ENCODE results near the gene DGKI. TPM values are rescaled to one million over a fixed set of nuclear protein-coding genes. Genes with fewer than 3 reads are reported as not detected.
A peak's percentile ranks its signal among the peaks of the same experiment; 100 is the strongest.

DGKI gene
- total RNA-seq, 2 donors from 2014 or later, result 1.5 to 4.4 TPM

GRCh38 chr7:137399827-137400823 is 446.6 kb downstream of the DGKI start:
- Mint-ChIP-seq H3K36me3 (no peaks in the 10 kb centered on the region), H3K9me3 (peaks cover 6% of the 10 kb centered on the region), H3K27ac (no peak overlapping the region), H3K27me3 (no peaks in the 10 kb centered on the region), H3K4me3 (no peak overlapping the region), H3K4me1 (ENCODE audit: low read depth in 2 of 2) (no peaks in the 10 kb centered on the region)
- ATAC-seq, result no peak
- no peak for DNase-seq (ENCODE audit: low spot score)

GRCh38 chr7:137396051-137396450 is 450.7 kb downstream of the DGKI start:
- no peak overlapping the region for H3K27ac Mint-ChIP-seq
- DNase-seq (ENCODE audit: low spot score), result no peak
- ATAC-seq, result peak in 1 of 2 donors; percentile 32

GRCh38 chr7:137395420-137395819 is 451.4 kb downstream of the DGKI start:
- ATAC-seq, result no peak
- H3K4me1 Mint-ChIP-seq (ENCODE audit: low read depth in 2 of 2), result no peaks in the 10 kb centered on the region
- DNase-seq (ENCODE audit: low spot score), result no peak
- no peak overlapping the region for H3K4me3 Mint-ChIP-seq
- H3K27me3 Mint-ChIP-seq, result no peaks in the 10 kb centered on the region
- H3K9me3 Mint-ChIP-seq, result peaks cover 16% of the 10 kb centered on the region
- no peaks in the 10 kb centered on the region for H3K36me3 Mint-ChIP-seq
- H3K27ac Mint-ChIP-seq, result no peak overlapping the region

More at GRCh38 chr7:137396051-137396450, 450.7 kb downstream of the DGKI start:
- no peak overlapping the region for H3K4me3 Mint-ChIP-seq
- H3K9me3 Mint-ChIP-seq, result peaks cover 12% of the 10 kb centered on the region
- no peaks in the 10 kb centered on the region for H3K4me1 Mint-ChIP-seq (ENCODE audit: low read depth in 2 of 2)
- no peaks in the 10 kb centered on the region for H3K27me3 Mint-ChIP-seq
- H3K36me3 Mint-ChIP-seq, result no peaks in the 10 kb centered on the region

- Mint-ChIP-seq H3K4me3 (no peak overlapping the region), H3K27me3 (no peaks in the 10 kb centered on the region), H3K4me1 (ENCODE audit: low read depth in 2 of 2) (no peaks in the 10 kb centered on the region), H3K27ac (no peak overlapping the region), H3K36me3 (no peaks in the 10 kb centered on the region), H3K9me3 (peaks cover 16% of the 10 kb centered on the region)
- no peak for DNase-seq (ENCODE audit: low spot score)
- ATAC-seq, result no peak
Measured at GRCh38 chr7:137393570-137393969, 453.2 kb downstream of the DGKI start.

- ATAC-seq, result no peak
- Mint-ChIP-seq H3K27ac (no peak overlapping the region), H3K9me3 (peaks cover 16% of the 10 kb centered on the region), H3K4me3 (no peak overlapping the region), H3K27me3 (no peaks in the 10 kb centered on the region), H3K36me3 (no peaks in the 10 kb centered on the region), H3K4me1 (ENCODE audit: low read depth in 2 of 2) (no peaks in the 10 kb centered on the region)
- no peak for DNase-seq (ENCODE audit: low spot score)
Measured at GRCh38 chr7:137390076-137390475, 456.7 kb downstream of the DGKI start.

- ATAC-seq, result no peak
- DNase-seq (ENCODE audit: low spot score), result no peak
- no peak overlapping the region for H3K27ac Mint-ChIP-seq
- H3K9me3 Mint-ChIP-seq, result peaks cover 12% of the 10 kb centered on the region
- H3K36me3 Mint-ChIP-seq, result no peaks in the 10 kb centered on the region
- H3K4me1 Mint-ChIP-seq (ENCODE audit: low read depth in 2 of 2), result no peaks in the 10 kb centered on the region
- no peak overlapping the region for H3K4me3 Mint-ChIP-seq
- no peaks in the 10 kb centered on the region for H3K27me3 Mint-ChIP-seq
Measured at GRCh38 chr7:137388916-137389315, 457.9 kb downstream of the DGKI start.

- peaks cover 12% of the 10 kb centered on the region for H3K9me3 Mint-ChIP-seq
- no peaks in the 10 kb centered on the region for H3K4me1 Mint-ChIP-seq (ENCODE audit: low read depth in 2 of 2)
- ATAC-seq (no peak), DNase-seq (ENCODE audit: low spot score) (no peak)
- no peaks in the 10 kb centered on the region for H3K36me3 Mint-ChIP-seq
- no peak overlapping the region for H3K4me3 Mint-ChIP-seq
- H3K27ac Mint-ChIP-seq, result no peak overlapping the region
- no peaks in the 10 kb centered on the region for H3K27me3 Mint-ChIP-seq
Measured at GRCh38 chr7:137386966-137387365, 459.8 kb downstream of the DGKI start.

GRCh38 chr7:137381045-137381444 is 465.7 kb downstream of the DGKI start:
- ATAC-seq (no peak), DNase-seq (ENCODE audit: low spot score) (no peak)
- H3K27ac Mint-ChIP-seq, result no peak overlapping the region
- H3K4me3 Mint-ChIP-seq, result no peak overlapping the region
- no peaks in the 10 kb centered on the region for H3K27me3 Mint-ChIP-seq
- no peaks in the 10 kb centered on the region for H3K36me3 Mint-ChIP-seq
- no peaks in the 10 kb centered on the region for H3K4me1 Mint-ChIP-seq (ENCODE audit: low read depth in 2 of 2)
- peaks cover 11% of the 10 kb centered on the region for H3K9me3 Mint-ChIP-seq

GRCh38 chr7:137373507-137373906 is 473.3 kb downstream of the DGKI start:
- Mint-ChIP-seq H3K27me3 (no peaks in the 10 kb centered on the region), H3K4me3 (no peak overlapping the region), H3K27ac (no peak overlapping the region), H3K36me3 (no peaks in the 10 kb centered on the region), H3K4me1 (ENCODE audit: low read depth in 2 of 2) (no peaks in the 10 kb centered on the region), H3K9me3 (peaks cover 7% of the 10 kb centered on the region)
- DNase-seq (ENCODE audit: low spot score), result no peak
- no peak for ATAC-seq

GRCh38 chr7:137371616-137372015 is 475.2 kb downstream of the DGKI start:
- no peaks in the 10 kb centered on the region for H3K4me1 Mint-ChIP-seq (ENCODE audit: low read depth in 2 of 2)
- H3K9me3 Mint-ChIP-seq, result peaks cover 3% of the 10 kb centered on the region
- DNase-seq (ENCODE audit: low spot score) (no peak), ATAC-seq (no peak)
- H3K36me3 Mint-ChIP-seq, result no peaks in the 10 kb centered on the region
- no peak overlapping the region for H3K4me3 Mint-ChIP-seq
- no peak overlapping the region for H3K27ac Mint-ChIP-seq
- no peaks in the 10 kb centered on the region for H3K27me3 Mint-ChIP-seq

GRCh38 chr7:137366995-137367394 is 479.8 kb downstream of the DGKI start:
- Mint-ChIP-seq H3K36me3 (no peaks in the 10 kb centered on the region), H3K4me1 (ENCODE audit: low read depth in 2 of 2) (no peaks in the 10 kb centered on the region), H3K27me3 (no peaks in the 10 kb centered on the region), H3K9me3 (peaks cover 16% of the 10 kb centered on the region), H3K27ac (no peak overlapping the region), H3K4me3 (no peak overlapping the region)
- no peak for ATAC-seq
- no peak for DNase-seq (ENCODE audit: low spot score)

GRCh38 chr7:137363683-137364082 is 483.1 kb downstream of the DGKI start:
- Mint-ChIP-seq H3K27ac (no peak overlapping the region), H3K4me1 (ENCODE audit: low read depth in 2 of 2) (no peaks in the 10 kb centered on the region), H3K9me3 (peaks cover 25% of the 10 kb centered on the region), H3K36me3 (peaks cover 4% of the 10 kb centered on the region), H3K27me3 (no peaks in the 10 kb centered on the region), H3K4me3 (no peak overlapping the region)
- ATAC-seq (no peak), DNase-seq (ENCODE audit: low spot score) (no peak)

- ATAC-seq, result no peak
- Mint-ChIP-seq H3K27ac (no peak overlapping the region), H3K4me1 (ENCODE audit: low read depth in 2 of 2) (no peaks in the 10 kb centered on the region), H3K36me3 (peaks cover 4% of the 10 kb centered on the region), H3K9me3 (peaks cover 28% of the 10 kb centered on the region), H3K4me3 (no peak overlapping the region), H3K27me3 (no peaks in the 10 kb centered on the region)
- no peak for DNase-seq (ENCODE audit: low spot score)
Measured at GRCh38 chr7:137360087-137360679, 486.6 kb downstream of the DGKI start.

- Mint-ChIP-seq H3K4me3 (no peak overlapping the region), H3K27me3 (no peaks in the 10 kb centered on the region), H3K4me1 (ENCODE audit: low read depth in 2 of 2) (no peaks in the 10 kb centered on the region), H3K27ac (no peak overlapping the region), H3K36me3 (no peaks in the 10 kb centered on the region), H3K9me3 (peaks cover 12% of the 10 kb centered on the region)
- DNase-seq (ENCODE audit: low spot score) (no peak), ATAC-seq (no peak)
Measured at GRCh38 chr7:137354961-137355360, 491.8 kb downstream of the DGKI start.
